GM12872 (cell line): ENCODE data around the gene FAM114A2.

ENCODE experiments used
- TF ChIP-seq, protein P1 (sequence below): IDR thresholded peaks from 3 replicates; pipeline ENCODE4 v1.5.1; 2011; ENCODE audit warnings: low read depth, mild to moderate bottlenecking, low read length, moderate library complexity; ENCODE audit not compliant: insufficient read depth

Gene FAM114A2

DNA sequence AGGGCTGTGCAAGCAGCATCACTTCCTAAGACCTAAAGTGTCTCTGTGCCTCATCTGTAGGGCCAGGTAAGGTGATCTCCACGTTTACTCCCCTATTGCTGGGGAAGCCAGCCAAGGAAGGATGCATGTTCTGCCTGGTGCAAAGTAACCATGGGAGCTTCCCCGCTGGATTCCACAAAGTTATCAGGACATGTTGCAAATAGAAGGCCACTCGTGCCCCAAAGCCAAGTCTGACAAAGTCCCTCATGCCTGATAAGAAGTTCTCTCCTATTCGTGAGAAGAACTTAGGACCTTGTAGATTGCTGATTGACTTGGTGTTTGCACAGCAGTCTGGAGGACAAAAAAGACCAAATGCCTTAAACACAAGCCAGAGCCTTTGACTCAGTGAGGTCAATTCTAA lies 81.5 kb downstream of the FAM114A2 start:
- TF ChIP-seq, protein P1, sequence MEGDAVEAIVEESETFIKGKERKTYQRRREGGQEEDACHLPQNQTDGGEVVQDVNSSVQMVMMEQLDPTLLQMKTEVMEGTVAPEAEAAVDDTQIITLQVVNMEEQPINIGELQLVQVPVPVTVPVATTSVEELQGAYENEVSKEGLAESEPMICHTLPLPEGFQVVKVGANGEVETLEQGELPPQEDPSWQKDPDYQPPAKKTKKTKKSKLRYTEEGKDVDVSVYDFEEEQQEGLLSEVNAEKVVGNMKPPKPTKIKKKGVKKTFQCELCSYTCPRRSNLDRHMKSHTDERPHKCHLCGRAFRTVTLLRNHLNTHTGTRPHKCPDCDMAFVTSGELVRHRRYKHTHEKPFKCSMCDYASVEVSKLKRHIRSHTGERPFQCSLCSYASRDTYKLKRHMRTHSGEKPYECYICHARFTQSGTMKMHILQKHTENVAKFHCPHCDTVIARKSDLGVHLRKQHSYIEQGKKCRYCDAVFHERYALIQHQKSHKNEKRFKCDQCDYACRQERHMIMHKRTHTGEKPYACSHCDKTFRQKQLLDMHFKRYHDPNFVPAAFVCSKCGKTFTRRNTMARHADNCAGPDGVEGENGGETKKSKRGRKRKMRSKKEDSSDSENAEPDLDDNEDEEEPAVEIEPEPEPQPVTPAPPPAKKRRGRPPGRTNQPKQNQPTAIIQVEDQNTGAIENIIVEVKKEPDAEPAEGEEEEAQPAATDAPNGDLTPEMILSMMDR: no peak

DNA sequence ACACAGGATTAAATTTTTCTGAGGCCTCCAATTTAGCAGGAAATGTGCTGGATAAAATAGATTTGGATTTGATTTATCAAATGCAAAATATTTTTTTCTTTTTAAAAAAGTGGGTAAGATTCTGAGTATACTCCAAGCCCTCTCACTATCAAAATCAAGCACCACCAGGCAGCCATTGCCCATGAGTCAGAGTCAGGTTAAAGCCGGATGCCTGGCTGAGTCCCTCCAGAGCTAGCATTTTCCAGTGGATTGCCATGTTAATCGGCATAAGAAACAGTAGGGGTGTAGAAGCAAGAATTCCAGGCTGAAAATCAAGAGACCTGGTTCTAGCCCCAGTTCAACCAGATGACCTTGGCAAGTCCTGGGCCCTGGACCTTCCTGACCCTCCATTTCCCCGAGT lies 85.3 kb downstream of the FAM114A2 start:
- TF ChIP-seq, protein P1: no peak

DNA sequence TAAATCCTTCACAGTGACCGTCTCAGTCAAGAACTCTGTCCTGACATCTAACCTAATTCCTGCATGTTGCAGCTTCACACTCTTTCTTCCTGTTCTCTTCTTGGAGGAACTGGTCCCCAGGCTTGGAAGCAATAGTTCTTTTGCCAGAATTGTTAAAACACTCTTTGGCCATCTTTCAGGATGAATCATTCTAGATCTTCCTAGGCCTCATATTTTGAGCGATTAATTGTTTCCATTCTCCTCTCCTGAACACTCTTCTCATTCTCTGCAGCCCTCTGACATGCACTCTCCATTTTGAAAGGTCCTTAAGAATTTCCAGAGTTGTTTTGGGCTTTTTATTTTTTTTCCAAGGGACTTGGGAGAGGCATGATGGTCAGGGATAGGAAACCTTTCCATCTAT lies 85.8 kb downstream of the FAM114A2 start:
- TF ChIP-seq, protein P1: no peak

DNA sequence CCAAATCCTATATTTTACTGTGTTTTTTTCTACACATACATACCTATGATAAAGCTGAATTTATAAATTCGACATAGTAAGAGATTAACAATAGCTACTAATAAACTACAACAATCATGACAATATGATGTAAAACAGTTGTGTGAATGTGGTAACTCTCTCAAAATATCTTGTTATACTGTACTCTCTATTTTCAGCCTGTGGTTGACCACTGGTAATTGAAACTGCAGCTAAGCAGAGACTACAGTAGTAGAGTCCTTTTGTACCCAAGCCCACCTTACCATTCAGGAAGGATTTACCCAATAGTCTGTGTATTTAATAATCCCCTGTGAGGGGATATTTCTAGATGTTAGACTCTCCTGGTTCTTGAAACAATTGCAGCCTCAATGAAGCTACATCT lies 86.7 kb downstream of the FAM114A2 start:
- TF ChIP-seq, protein P1: no peak

DNA sequence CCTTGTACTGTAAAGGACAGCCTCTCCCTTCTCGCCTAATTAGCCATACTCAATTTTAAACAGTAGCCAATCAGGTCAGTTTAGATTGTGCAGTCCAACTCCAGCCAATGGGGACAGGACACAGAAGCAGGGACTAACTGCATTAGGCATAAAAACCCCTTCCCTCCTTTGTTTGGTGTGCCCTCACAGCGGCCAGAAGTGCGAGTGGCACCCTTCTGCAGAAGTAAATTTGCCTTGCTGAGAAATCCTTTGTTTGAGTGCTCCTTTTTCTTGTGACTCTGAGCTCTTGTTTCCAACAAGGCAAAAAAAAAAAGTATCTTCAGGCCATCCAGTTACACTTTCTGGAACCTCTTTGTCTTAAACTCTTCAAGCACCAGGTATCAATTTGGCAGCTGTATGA lies 97.4 kb downstream of the FAM114A2 start:
- TF ChIP-seq, protein P1: no peak
